GM19035 (cell line): ENCODE results near the gene DUSP15.

Source experiments
- ATAC-seq: cut with Tn5 transposase; IDR thresholded peaks from one replicate; pipeline ENCODE4 v1.9.1; 2021; ENCODE audit not compliant: unreplicated experiment

The DUSP15 gene

GRCh38 chr20:31860390-31861134, 9.8 kb downstream of the DUSP15 start:
- ATAC-seq = no peak

GRCh38 chr20:31859998-31860380, 10.3 kb downstream of the DUSP15 start:
- no peak for ATAC-seq

GRCh38 chr20:31859266-31859997, 10.9 kb downstream of the DUSP15 start:
- no peak for ATAC-seq

GRCh38 chr20:31858760-31859083, 11.6 kb downstream of the DUSP15 start:
- no peak for ATAC-seq

- no peak for ATAC-seq
These were observed 12.2 kb downstream of the DUSP15 start for GRCh38 chr20:31857861-31858759.

GRCh38 chr20:31856516-31856915, 13.8 kb downstream of the DUSP15 start:
- ATAC-seq = no peak

GRCh38 chr20:31853481-31853880, 16.8 kb downstream of the DUSP15 start:
- no peak for ATAC-seq

- no peak for ATAC-seq
These were observed 18.9 kb downstream of the DUSP15 start for GRCh38 chr20:31851240-31851955.

- ATAC-seq = no peak
These were observed 20.9 kb downstream of the DUSP15 start for GRCh38 chr20:31849306-31849930.

GRCh38 chr20:31848088-31848999, 22.0 kb downstream of the DUSP15 start:
- no peak for ATAC-seq

GRCh38 chr20:31846793-31847138, 23.6 kb downstream of the DUSP15 start:
- ATAC-seq = no peak

- ATAC-seq = no peak
These were observed 24.9 kb downstream of the DUSP15 start, which contains the start of gene FOXS1 for GRCh38 chr20:31845300-31845863. Gene FOXS1 (minus strand): TSS chr20:31845604. CDS start chr20:31845542, 62 bp downstream.

- no peak for ATAC-seq
These were observed 25.5 kb downstream of the DUSP15 start for GRCh38 chr20:31844737-31845299.

- no peak for ATAC-seq
These were observed 26.4 kb downstream of the DUSP15 start for GRCh38 chr20:31843881-31844280.

- no peak for ATAC-seq
These were observed 27.0 kb downstream of the DUSP15 start for GRCh38 chr20:31843288-31843687.

- no peak for ATAC-seq
These were observed 27.7 kb downstream of the DUSP15 start for GRCh38 chr20:31842471-31843157.

GRCh38 chr20:31841928-31842327, 28.4 kb downstream of the DUSP15 start:
- ATAC-seq = no peak
